ENCODE data around the gene TIMM29. TPM values are rescaled to one million over a fixed set of nuclear protein-coding genes. Genes with fewer than 3 reads are reported as not detected.

Gene TIMM29
- total RNA-seq: 17.7 TPM
- long read RNA-seq, transcript TIMM29-201 (2 exons, 1,425 nt): major isoform, 18 of 22 reads
- long read RNA-seq, partial matches to known transcripts: 0 of 22 reads
- long read RNA-seq, other reads (novel, unspliced or antisense): 4 of 22 reads

- ATAC-seq (peak; percentile 95), DNase-seq (peak; percentile 98)
- H3K36me3 ChIP-seq: peaks cover 28% of the 10 kb centered on the region
- H3K4me3 ChIP-seq: peak within 1 kb of the TSS; percentile 98
- no peaks in the 10 kb centered on the region for H3K27me3 ChIP-seq
- intact Hi-C loops (cut with DNase I): no loop called here
- TF ChIP-seq CTCF (IDR thresholded peaks at IDR 0.05): no peak
- peaks cover 19% of the 10 kb centered on the region for H3K4me1 ChIP-seq
- H3K27ac ChIP-seq: peak within 1 kb of the TSS; percentile 89
- H3K9me3 ChIP-seq: no peaks in the 10 kb centered on the region
These were observed at the start of gene TIMM29, which contains the start of gene YIPF2 for GRCh38 chr19:10928563-10929401. TSS of gene TIMM29 (plus strand) at chr19:10928811. CDS start at chr19:10928823, 12 bp downstream. TSS of gene YIPF2 (minus strand) at chr19:10928639. CDS start at chr19:10928410, 229 bp downstream.

GRCh38 chr19:10881403-10882107 lies 47.1 kb upstream of the TIMM29 start:
- no peaks in the 10 kb centered on the region for H3K27me3 ChIP-seq
- ATAC-seq (no peak), DNase-seq (no peak)
- H3K27ac ChIP-seq: no peak overlapping the region
- TF ChIP-seq CTCF (IDR thresholded peaks at IDR 0.05): no peak
- H3K4me3 ChIP-seq: no peak overlapping the region
- no peaks in the 10 kb centered on the region for H3K9me3 ChIP-seq
- no peaks in the 10 kb centered on the region for H3K36me3 ChIP-seq
- peaks cover 14% of the 10 kb centered on the region for H3K4me1 ChIP-seq
- intact Hi-C loops (cut with DNase I): no loop called here

- no peak overlapping the region for H3K27ac ChIP-seq
- H3K27me3 ChIP-seq: no peaks in the 10 kb centered on the region
- no peaks in the 10 kb centered on the region for H3K9me3 ChIP-seq
- ATAC-seq: no peak
- DNase-seq: no peak
- intact Hi-C loops (cut with DNase I): no loop called here
- TF ChIP-seq CTCF (IDR thresholded peaks at IDR 0.05): no peak
- H3K4me1 ChIP-seq: peaks cover 11% of the 10 kb centered on the region
- H3K4me3 ChIP-seq: no peak overlapping the region
- no peaks in the 10 kb centered on the region for H3K36me3 ChIP-seq
These were observed 46.5 kb upstream of the TIMM29 start for GRCh38 chr19:10882108-10882457.

- ATAC-seq: no peak
- intact Hi-C loops (cut with DNase I): no loop called here
These were observed 44.3 kb upstream of the TIMM29 start for GRCh38 chr19:10884274-10884673.

More at GRCh38 chr19:10884274-10884673, 44.3 kb upstream of the TIMM29 start:
- Histone ChIP-seq H3K9me3 (no peaks in the 10 kb centered on the region), H3K36me3 (no peaks in the 10 kb centered on the region), H3K27ac (no peak overlapping the region), H3K4me3 (no peak overlapping the region), H3K4me1 (peaks cover 2% of the 10 kb centered on the region), H3K27me3 (no peaks in the 10 kb centered on the region)
- TF ChIP-seq CTCF (IDR thresholded peaks at IDR 0.05): no peak
- no peak for DNase-seq

Data from upper lobe of right lung (tissue), 1 donor.